Panc1 (cell line): Measurements from ENCODE around the gene DAPK1.

ENCODE experiments used
- POLR2AphosphoS5 ChIP-seq: IDR thresholded peaks from 2 replicates; pipeline ENCODE4 v1.6.1; 2012; ENCODE audit warnings: mild to moderate bottlenecking, low read depth, low read length, moderate library complexity
- REST ChIP-seq, 2 experiments: IDR thresholded peaks; 2 replicates each; pipeline ENCODE4 v1.6.1; 2011 to 2012; ENCODE audit warnings: low read depth in 2 of 2, control low read depth in 1 of 2, low read length in 1 of 2, mild to moderate bottlenecking in 1 of 2, moderate library complexity in 1 of 2; ENCODE audit not compliant: insufficient read depth in 1 of 2
- SIN3A ChIP-seq: IDR thresholded peaks from 2 replicates; pipeline ENCODE4 v1.6.1; 2012; ENCODE audit warnings: low read depth, mild to moderate bottlenecking, low read length, moderate library complexity, borderline replicate concordance; ENCODE audit not compliant: insufficient read depth
- TCF7L2 ChIP-seq: IDR thresholded peaks from 2 replicates; pipeline ENCODE4 v1.6.1; 2011; ENCODE audit warnings: mild to moderate bottlenecking, low read depth, low read length, inconsistent platforms
- TF ChIP-seq, protein P1 (sequence below): fragments of 450-650 bp; IDR thresholded peaks from 2 replicates; pipeline ENCODE4 v1.5.1; 2017; ENCODE audit warnings: mild to moderate bottlenecking

GRCh38 chr9:87655731-87656130 is 158.1 kb downstream of the DAPK1 start:
- TF ChIP-seq, protein P1, sequence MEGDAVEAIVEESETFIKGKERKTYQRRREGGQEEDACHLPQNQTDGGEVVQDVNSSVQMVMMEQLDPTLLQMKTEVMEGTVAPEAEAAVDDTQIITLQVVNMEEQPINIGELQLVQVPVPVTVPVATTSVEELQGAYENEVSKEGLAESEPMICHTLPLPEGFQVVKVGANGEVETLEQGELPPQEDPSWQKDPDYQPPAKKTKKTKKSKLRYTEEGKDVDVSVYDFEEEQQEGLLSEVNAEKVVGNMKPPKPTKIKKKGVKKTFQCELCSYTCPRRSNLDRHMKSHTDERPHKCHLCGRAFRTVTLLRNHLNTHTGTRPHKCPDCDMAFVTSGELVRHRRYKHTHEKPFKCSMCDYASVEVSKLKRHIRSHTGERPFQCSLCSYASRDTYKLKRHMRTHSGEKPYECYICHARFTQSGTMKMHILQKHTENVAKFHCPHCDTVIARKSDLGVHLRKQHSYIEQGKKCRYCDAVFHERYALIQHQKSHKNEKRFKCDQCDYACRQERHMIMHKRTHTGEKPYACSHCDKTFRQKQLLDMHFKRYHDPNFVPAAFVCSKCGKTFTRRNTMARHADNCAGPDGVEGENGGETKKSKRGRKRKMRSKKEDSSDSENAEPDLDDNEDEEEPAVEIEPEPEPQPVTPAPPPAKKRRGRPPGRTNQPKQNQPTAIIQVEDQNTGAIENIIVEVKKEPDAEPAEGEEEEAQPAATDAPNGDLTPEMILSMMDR: no peak
- no peak for TF ChIP-seq POLR2AphosphoS5
- no peak for TF ChIP-seq TCF7L2
- TF ChIP-seq REST (IDR thresholded peaks at IDR 0.05; ENCODE audit: insufficient read depth in 1 of 2, low read depth in 2 of 2, low read length in 1 of 2): no peak
- TF ChIP-seq SIN3A: no peak
